Measurements from ENCODE around the gene ZBP1.

GRCh38 chr20:57598060-57598459 is 22.2 kb downstream of the ZBP1 start:
- TF ChIP-seq CTCF (IDR thresholded peaks at IDR 0.05) (no peak), POLR2A (IDR thresholded peaks at IDR 0.05) (no peak)
